Liver (tissue), 9 donors: ENCODE measurements around the gene SERPINC1. TPM values are rescaled to one million over a fixed set of nuclear protein-coding genes. Genes with fewer than 3 reads are reported as not detected.

Experiments
- DNase-seq: peaks from one replicate; pipeline ENCODE4 v3.0.0-alpha.2; 2017; ENCODE audit warnings: low spot score
- H3K27ac ChIP-seq, 2 donors: one replicate each; pipeline ENCODE4 v1.7.0; 2013; ENCODE audit warnings: inconsistent platforms in 2 of 2, low read length in 2 of 2, control low read depth in 1 of 2, low read depth in 1 of 2, mild to moderate bottlenecking in 1 of 2
- H3K27me3 ChIP-seq, 4 donors: one replicate each; pipeline versions ENCODE4 v1.6.1 to v1.7.0; 2013; ENCODE audit warnings: low read length in 3 of 4, inconsistent platforms in 1 of 4, mild to moderate bottlenecking in 1 of 4, moderate library complexity in 1 of 4; ENCODE audit not compliant: control insufficient read depth in 4 of 4, insufficient read depth in 4 of 4
- H3K36me3 ChIP-seq, 4 donors: one replicate each; pipeline versions ENCODE4 v1.6.1 to v1.7.0; 2013; ENCODE audit warnings: low read length in 3 of 4, mild to moderate bottlenecking in 3 of 4, low read depth in 1 of 4, moderate library complexity in 1 of 4; ENCODE audit not compliant: control insufficient read depth in 4 of 4, insufficient read depth in 3 of 4
- H3K4me1 ChIP-seq, 4 donors: one replicate each; pipeline versions ENCODE4 v1.6.1 to v1.7.0; 2013; ENCODE audit warnings: low read length in 3 of 4, mild to moderate bottlenecking in 3 of 4, moderate library complexity in 1 of 4; ENCODE audit not compliant: control insufficient read depth in 4 of 4, insufficient read depth in 4 of 4
- H3K4me3 ChIP-seq, 3 donors: one replicate each; pipeline versions ENCODE4 v1.6.1 to v1.7.0; 2013; ENCODE audit warnings: low read length in 3 of 3, control low read depth in 1 of 3, low read depth in 1 of 3, mild to moderate bottlenecking in 1 of 3
- H3K9ac ChIP-seq, 2 donors: one replicate each; pipeline ENCODE4 v1.7.0; 2013; ENCODE audit warnings: low read length in 2 of 2, mild to moderate bottlenecking in 2 of 2, moderate library complexity in 2 of 2, control low read depth in 1 of 2, low read depth in 1 of 2
- H3K9me3 ChIP-seq, 4 donors: one replicate each; pipeline versions ENCODE4 v1.6.1 to v1.7.0; 2013; ENCODE audit warnings: low read length in 3 of 4; ENCODE audit not compliant: control insufficient read depth in 4 of 4
- ATF3 ChIP-seq: IDR thresholded peaks from 2 replicates; pipeline ENCODE4 v1.6.1; 2016; ENCODE audit warnings: antibody characterized with exemption
- CTCF ChIP-seq: fragments of 150-350 bp; IDR thresholded peaks from 2 replicates; pipeline ENCODE4 v1.5.1; 2017; ENCODE audit warnings: improper control_type of control experiment, low read depth, low read length; ENCODE audit not compliant: missing input control
- EGR1 ChIP-seq, 2 donors: IDR thresholded peaks; 2 replicates each; pipeline ENCODE4 v1.6.1; 2016 to 2018; ENCODE audit warnings: antibody characterized with exemption in 2 of 2, low read depth in 2 of 2
- FOXA1 ChIP-seq: IDR thresholded peaks from 2 replicates; pipeline ENCODE4 v1.6.1; 2016; ENCODE audit warnings: antibody characterized with exemption
- FOXA2 ChIP-seq: IDR thresholded peaks from 2 replicates; pipeline ENCODE4 v1.6.1; 2016; ENCODE audit warnings: antibody characterized with exemption
- GABPA ChIP-seq, 2 donors: IDR thresholded peaks in 1 of 2; conservative IDR thresholded peaks in 1 of 2; 2 replicates each; pipeline ENCODE4 v1.6.1; 2016; ENCODE audit warnings: antibody characterized with exemption in 2 of 2, mild to moderate bottlenecking in 1 of 2, moderate library complexity in 1 of 2
- HNF4A ChIP-seq, 2 donors: conservative IDR thresholded peaks; 2 replicates each; pipeline ENCODE4 v1.6.1; 2016; ENCODE audit warnings: antibody characterized with exemption in 2 of 2, mild to moderate bottlenecking in 2 of 2
- HNF4G ChIP-seq: IDR thresholded peaks from 2 replicates; pipeline ENCODE4 v1.6.1; 2016; ENCODE audit warnings: antibody characterized with exemption
- JUND ChIP-seq, 2 donors: IDR thresholded peaks; 2 replicates each; pipeline ENCODE4 v1.6.1; 2016; ENCODE audit warnings: antibody characterized with exemption in 2 of 2
- MAX ChIP-seq: IDR thresholded peaks from 2 replicates; pipeline ENCODE4 v1.6.1; 2016; ENCODE audit warnings: antibody characterized with exemption
- NR2F2 ChIP-seq: IDR thresholded peaks from 2 replicates; pipeline ENCODE4 v1.6.1; 2016; ENCODE audit warnings: antibody characterized with exemption
- RAD21 ChIP-seq, 2 donors: IDR thresholded peaks; 2 replicates each; pipeline ENCODE4 v1.6.1; 2016; ENCODE audit warnings: antibody characterized with exemption in 2 of 2, mild to moderate bottlenecking in 2 of 2
- REST ChIP-seq: IDR thresholded peaks from 2 replicates; pipeline ENCODE4 v1.6.1; 2016; ENCODE audit warnings: antibody characterized with exemption, mild to moderate bottlenecking
- RXRA ChIP-seq, 2 donors: IDR thresholded peaks; 2 replicates each; pipeline ENCODE4 v1.6.1; 2017 to 2018; ENCODE audit warnings: antibody characterized with exemption in 2 of 2, mild to moderate bottlenecking in 1 of 2
- SP1 ChIP-seq: IDR thresholded peaks from 2 replicates; pipeline ENCODE4 v1.6.1; 2018; ENCODE audit warnings: antibody characterized with exemption, mild to moderate bottlenecking
- TAF1 ChIP-seq: conservative IDR thresholded peaks from 2 replicates; pipeline ENCODE4 v1.6.1; 2016; ENCODE audit warnings: antibody characterized with exemption, mild to moderate bottlenecking
- YY1 ChIP-seq: IDR thresholded peaks from 2 replicates; pipeline ENCODE4 v1.6.1; 2016; ENCODE audit warnings: antibody characterized with exemption, mild to moderate bottlenecking
- ZBTB33 ChIP-seq: IDR thresholded peaks from 2 replicates; pipeline ENCODE4 v1.6.1; 2016; ENCODE audit warnings: antibody characterized with exemption
- WGBS: extraction: QIAGEN DNeasy Blood & Tissue Kit; methylation state at CpG from one replicate; pipeline ENCODE4 v1.1.7; 2013; 5-methylcytosine and 5-hydroxymethylcytosine counted together
- polyA plus RNA-seq, 2 donors: library from polyadenylated mRNA; stranded (reverse) in 1 of 2; unstranded in 1 of 2; fragments of 200-250 nt in 1 of 2; fragments of >200 nt in 1 of 2; fragmentation: Nextera tagmentation in 1 of 2; extraction: Ambion mirVana in 1 of 2; gene quantifications; one replicate each; pipeline versions ENCODE4 v1.2.1 to v1.2.3, GENCODE V29; 2013 to 2015
- total RNA-seq, 2 donors: library from RNA; depleted of rRNA; stranded (reverse); fragments of >200 nt; gene quantifications; one replicate each; pipeline ENCODE4 v1.2.3, GENCODE V29; 2014
- donor health status: healthy.
- donor health status: healthy.
- donor health status: healthy.
- donor health status: healthy.
- donor health status: healthy.

Gene SERPINC1
- total and polyA plus RNA-seq, 4 donors: 742 to 2,589 (median 2,412) TPM

GRCh38 chr1:173868266-173869020 is 48.7 kb downstream of the SERPINC1 start, which contains the start of gene ZBTB37:
TSS of gene ZBTB37 (plus strand) at chr1:173868380. CDS start at chr1:173870226, 1,846 bp downstream.
- Histone ChIP-seq H3K4me3 (peak within 1 kb of the TSS; percentile 79 to 92 (median 84)), H3K27ac (peak within 1 kb of the TSS; percentile 81 to 98), H3K27me3 (no peaks in the 10 kb centered on the region), H3K4me1 (peaks cover 2 to 22% (median 12%) of the 10 kb centered on the region in 4 donors), H3K9ac (peak within 1 kb of the TSS; percentile 77 to 79), H3K36me3 (peaks cover 4 to 28% (median 26%) of the 10 kb centered on the region in 4 donors), H3K9me3 (no peaks in the 10 kb centered on the region)
- under 1% methylated on average over 53 of the region's 53 CpGs for WGBS
- DNase-seq: peak; percentile 87
- TF ChIP-seq GABPA (IDR thresholded peaks at IDR 0.05 in 1 of 2, conservative IDR thresholded peaks at IDR 0.05 in 1 of 2) (peak; percentile 67 to 85), NR2F2 (no peak), EGR1 (IDR thresholded peaks at IDR 0.05; ENCODE audit: low read depth in 2 of 2) (peak; percentile 20 to 87), HNF4A (conservative IDR thresholded peaks at IDR 0.05) (peak in 1 of 2 donors; percentile 6), RAD21 (IDR thresholded peaks at IDR 0.05) (peak in 1 of 2 donors; percentile 14)

- peak within 1 kb of the TSS; percentile 77 to 79 for H3K9ac ChIP-seq
- H3K36me3 ChIP-seq: peaks cover 4 to 34% (median 32%) of the 10 kb centered on the region in 4 donors
- H3K4me1 ChIP-seq: peaks cover 2 to 22% (median 12%) of the 10 kb centered on the region in 4 donors
- under 1% methylated on average over 30 of the region's 30 CpGs for WGBS
- no peaks in the 10 kb centered on the region for H3K27me3 ChIP-seq
- peak within 1 kb of the TSS; percentile 81 to 98 for H3K27ac ChIP-seq
- H3K4me3 ChIP-seq: peak within 1 kb of the TSS; percentile 79 to 92 (median 84)
- peak; percentile 63 to 67 for TF ChIP-seq JUND (IDR thresholded peaks at IDR 0.05)
- no peak for TF ChIP-seq ZBTB33
- no peak for TF ChIP-seq FOXA2
- peak; percentile 84 for TF ChIP-seq YY1
- no peak for TF ChIP-seq EGR1 (IDR thresholded peaks at IDR 0.05; ENCODE audit: low read depth in 2 of 2)
- TF ChIP-seq TAF1: peak; percentile 99
- TF ChIP-seq NR2F2: peak; percentile 62
- peak; percentile 96 for TF ChIP-seq REST
- TF ChIP-seq FOXA1: peak; percentile 36
- peak; percentile 39 to 46 for TF ChIP-seq RXRA (IDR thresholded peaks at IDR 0.05)
- TF ChIP-seq ATF3: peak; percentile 40
- peak in 1 of 2 donors; percentile 27 for TF ChIP-seq RAD21 (IDR thresholded peaks at IDR 0.05)
- peak; percentile 64 for TF ChIP-seq MAX
- TF ChIP-seq HNF4A (conservative IDR thresholded peaks at IDR 0.05): peak; percentile 20 to 34
- peak; percentile 87 for TF ChIP-seq SP1
- no peak for TF ChIP-seq HNF4G
- no peak for TF ChIP-seq CTCF
- TF ChIP-seq GABPA (IDR thresholded peaks at IDR 0.05 in 1 of 2, conservative IDR thresholded peaks at IDR 0.05 in 1 of 2): no peak
- peak; percentile 97 for DNase-seq
- H3K9me3 ChIP-seq: no peaks in the 10 kb centered on the region
These were observed 49.3 kb downstream of the SERPINC1 start, which contains the start of gene GAS5 for GRCh38 chr1:173867753-173868265. TSS of gene GAS5 (minus strand) at chr1:173867989.
